Measurements from ENCODE around the gene SEC14L3. TPM values are rescaled to one million over a fixed set of nuclear protein-coding genes. Genes with fewer than 3 reads are reported as not detected.

The SEC14L3 gene
- not detected for polyA plus RNA-seq (ENCODE audit: insufficient read length in 12 of 12)
- long read RNA-seq, donor 1: 0 reads
- long read RNA-seq, donor 2: 0 reads
- long read RNA-seq, donor 3: 0 reads
- long read RNA-seq, donor 4: 0 reads
- long read RNA-seq, donor 5: 0 reads
- long read RNA-seq, donor 6: 0 reads
- long read RNA-seq, donor 7: 0 reads
- long read RNA-seq, donor 8: 0 reads
- long read RNA-seq, donor 9: 0 reads
- long read RNA-seq, donor 10: 0 reads
- long read RNA-seq, donor 11: 0 reads

DNA sequence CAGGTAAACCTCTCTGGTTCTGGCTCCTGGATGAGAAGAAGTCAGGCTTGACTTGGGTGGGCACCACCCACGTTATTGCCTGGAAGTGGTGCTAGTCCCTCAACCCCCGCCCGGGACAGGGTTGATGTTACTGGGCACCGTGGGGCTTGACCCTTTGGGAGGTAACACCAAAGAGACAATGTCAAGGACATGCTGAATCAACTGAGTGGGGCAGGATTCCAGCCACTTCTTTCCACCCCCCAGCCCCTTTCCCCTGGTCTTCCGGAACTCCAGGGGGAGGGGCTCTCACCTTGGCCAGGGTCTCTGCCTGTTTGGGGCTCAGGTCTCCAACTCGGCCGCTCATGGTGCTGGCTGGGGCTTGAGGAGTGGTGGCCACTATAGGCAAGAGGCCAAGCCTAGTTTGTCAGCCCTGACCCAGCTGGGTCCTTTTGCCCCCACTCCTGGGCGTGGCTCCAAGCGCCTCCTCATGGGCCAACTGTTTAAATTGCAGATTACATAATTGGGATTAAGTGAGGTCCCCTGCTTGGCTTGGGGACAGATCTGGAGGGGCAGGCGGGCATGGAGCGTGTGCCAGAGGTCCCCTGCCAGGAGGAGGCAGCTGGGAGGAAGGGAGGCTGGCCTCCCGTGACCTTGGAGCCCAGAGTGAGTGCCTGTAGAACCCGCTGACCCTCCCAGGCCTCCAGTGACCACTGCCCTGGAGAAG lies at the start of gene SEC14L3:
SEC14L3 (minus strand) TSS at position 402 of the 703 bp plus-strand sequence; CDS start at position 343, 59 bp downstream.
- no peak for DNase-seq

DNA sequence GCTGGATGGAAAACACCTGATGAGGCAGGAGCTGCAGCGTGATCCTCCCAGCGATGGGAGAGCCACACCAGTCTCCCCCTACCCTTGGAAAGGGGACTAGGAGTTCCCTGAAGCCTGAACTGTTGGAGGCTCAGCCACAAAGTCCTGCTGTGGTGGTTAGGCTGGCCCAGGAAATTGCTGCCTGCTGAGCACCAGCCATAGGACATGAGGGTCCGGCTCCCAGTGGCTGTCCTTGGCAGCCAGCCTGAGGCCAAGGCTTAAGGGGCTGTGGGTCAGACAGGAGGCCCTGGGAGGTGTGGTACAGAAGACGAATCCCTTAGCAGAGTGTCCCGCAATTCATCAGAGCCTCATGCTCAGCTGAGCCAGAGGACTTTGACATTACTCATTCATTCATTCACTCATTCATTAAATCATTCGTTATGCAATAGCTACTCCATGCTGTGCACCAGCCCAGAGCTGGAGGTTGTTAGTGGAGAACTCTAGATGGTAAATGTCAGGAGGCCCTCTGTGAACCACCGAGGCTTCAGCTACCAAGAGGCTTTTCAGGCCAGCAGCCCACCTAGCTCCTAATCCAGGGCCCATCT lies 48.1 kb upstream of the SEC14L3 start:
- DNase-seq: no peak

DNA sequence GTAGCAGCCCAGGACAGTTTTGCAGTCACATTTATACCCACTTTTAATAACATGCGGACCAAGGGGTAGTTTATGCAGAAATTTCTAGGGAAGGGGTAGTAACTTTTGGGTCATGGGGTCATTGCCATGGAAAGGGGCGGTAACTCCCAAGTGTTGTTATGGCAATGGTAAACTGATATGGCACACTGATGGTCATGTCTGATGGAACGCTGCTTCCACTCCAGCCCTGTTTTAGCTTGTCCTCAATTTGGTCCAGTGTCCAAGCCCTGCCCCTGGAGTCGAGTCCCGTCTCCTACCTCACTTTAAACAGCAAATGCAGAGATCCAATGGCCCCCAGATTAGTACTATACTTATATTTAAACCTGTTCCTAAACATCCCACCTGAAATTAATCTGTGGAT lies 44.9 kb upstream of the SEC14L3 start:
- DNase-seq: no peak

DNA sequence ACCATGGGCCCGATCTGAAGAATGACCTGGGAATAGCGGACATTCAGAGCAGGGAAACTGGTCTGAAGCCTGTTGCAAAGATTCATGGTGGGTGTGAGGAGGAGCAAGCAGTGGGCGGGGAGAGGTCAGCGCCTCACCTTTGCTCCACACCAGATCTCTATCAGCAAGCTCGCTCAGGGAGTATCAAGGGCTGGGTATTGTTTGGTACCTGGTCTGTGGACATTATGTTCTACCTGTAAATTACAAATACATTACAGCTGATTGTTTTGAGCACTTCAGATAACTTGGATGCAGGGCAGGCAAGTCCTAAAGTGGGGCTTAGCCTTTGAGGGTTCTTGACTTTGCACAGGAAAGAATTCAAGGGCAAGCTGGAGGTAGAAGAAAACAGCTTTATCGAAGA lies 44.5 kb upstream of the SEC14L3 start:
- no peak for DNase-seq

DNA sequence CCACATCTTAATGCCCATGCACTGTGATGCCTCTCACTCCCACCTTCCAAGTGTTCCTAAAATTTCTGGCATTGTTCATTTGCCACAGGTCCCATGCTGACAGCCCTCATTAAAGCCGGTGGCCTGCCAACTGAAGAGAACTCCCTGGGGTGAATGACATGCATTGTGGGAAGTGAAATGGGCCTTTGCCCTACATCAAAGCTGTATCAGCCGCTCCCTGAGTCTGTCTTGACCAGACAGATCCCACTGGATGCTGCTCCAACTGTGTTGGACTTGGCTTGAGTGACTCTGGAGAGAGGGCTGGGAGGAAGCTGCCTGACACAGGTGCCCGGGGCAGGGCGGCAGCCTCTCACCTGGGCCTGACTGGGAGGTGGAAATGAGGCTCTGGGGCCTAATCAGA lies 42.4 kb upstream of the SEC14L3 start:
- no peak for DNase-seq

DNA sequence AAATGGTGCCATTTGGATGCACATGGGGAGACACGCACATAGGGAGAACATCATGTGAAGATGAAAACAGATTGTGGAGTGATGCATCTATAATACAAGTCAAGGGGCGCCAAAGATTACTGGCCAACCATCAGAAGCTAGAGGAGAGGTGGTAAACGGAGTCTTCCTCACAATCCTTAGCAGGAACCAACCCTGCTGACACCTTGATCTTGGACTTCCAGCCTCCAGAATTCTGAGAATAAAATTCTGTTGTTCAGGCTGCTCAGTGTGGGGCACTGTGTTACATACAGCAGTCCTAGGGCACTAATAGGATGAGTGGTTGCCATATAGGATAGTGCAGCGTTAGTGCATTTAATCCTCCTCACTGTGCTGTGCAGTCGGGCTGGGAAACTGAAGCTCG lies 41.6 kb upstream of the SEC14L3 start:
- DNase-seq: no peak

DNA sequence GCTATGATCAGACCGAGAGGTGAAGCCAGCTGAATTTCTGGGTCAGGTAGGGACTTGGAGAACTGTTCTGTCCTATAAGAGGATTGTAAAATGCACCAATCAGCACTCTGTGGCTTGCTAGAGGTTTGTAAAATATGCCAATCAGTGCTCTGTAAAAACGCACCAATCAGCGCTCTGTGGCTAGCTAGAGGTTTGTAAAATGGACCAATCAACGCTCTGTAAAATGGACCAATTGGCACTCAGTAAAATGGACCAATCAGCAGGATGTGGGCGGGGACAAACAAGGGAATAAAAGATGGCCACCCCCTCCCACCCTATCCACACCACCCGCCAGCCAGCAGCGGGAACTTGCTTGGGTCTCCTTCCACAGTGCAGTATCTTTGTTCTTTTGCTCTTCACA lies 40.1 kb upstream of the SEC14L3 start:
- no peak for DNase-seq

DNA sequence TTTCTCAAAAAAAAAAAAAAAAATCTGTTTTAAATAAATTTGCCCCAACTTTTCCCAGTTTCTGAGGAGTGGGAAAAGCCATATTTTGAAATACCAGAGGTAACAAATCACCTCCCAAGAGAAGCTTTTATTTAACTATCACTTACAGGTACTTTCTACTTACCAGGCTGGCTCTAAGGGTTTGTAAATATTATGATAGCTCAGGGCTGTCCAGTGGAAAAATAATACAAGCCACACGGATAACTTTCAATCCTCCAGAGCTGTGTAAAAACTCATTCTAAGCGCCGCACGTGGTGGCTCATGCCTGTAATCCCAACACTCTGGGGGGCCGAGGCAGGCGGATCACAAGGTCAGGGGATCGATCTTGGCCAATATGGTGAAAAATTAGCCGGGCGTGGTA lies 39.3 kb upstream of the SEC14L3 start:
- DNase-seq: no peak

DNA sequence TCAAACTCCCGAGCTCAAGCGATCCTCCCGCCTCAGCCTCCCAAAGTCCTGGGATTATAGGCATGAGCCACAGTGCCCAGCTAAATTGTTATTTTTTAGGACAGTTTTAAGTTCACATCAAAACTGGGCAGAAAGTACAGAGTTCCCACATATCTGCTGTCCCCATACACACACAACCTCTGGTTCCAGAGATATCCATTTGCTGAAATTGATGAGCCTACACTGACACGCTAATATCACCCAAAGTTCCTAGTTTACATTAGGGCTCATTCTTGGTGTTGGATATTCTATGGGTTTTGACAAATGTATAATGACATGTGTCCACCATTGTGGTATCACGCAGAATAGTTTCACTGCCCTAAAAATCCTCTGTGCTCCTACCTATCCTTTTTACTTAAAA lies 36.4 kb upstream of the SEC14L3 start:
- DNase-seq: no peak

DNA sequence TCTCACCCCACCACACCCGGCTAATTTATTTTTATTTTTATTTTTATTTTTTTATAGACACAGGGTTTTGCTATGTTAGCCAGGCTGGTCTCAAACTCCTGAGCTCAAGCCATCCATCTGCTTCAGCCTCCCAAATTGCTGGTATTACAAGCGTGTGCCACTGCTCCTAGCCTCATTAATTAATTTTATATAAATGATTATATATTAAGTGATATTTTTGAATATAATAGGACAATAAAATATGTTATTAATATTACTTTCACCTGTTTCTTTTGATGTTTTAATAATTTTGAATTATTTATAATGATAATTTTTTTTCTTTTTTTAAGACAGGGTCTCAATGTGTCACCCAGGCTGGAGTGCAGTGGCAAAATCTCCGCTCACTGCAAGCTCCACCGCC lies 35.9 kb upstream of the SEC14L3 start:
- no peak for DNase-seq

DNA sequence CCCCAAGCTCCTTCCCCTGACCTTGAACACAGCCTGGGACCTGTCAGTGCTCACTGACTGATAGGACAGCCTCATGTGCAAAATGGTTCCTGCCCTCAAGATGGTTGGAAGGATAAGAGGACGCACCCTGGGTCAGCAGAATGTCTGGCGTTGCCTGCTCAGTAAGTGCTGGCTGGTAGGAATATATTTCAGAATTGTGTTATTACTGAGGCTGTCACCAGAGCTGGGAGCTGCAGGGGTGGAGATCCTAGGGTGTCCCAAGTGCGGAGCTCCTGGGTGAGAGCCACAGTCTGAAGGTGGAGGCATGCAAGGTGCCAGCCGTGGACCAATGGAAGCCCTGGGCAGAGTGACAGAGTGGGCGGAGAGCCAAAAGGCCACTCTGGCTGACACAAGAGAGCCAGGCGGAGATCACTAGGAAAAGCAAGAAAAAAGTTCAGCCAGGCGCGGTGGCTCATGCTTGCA lies 34.7 kb upstream of the SEC14L3 start:
- no peak for DNase-seq

DNA sequence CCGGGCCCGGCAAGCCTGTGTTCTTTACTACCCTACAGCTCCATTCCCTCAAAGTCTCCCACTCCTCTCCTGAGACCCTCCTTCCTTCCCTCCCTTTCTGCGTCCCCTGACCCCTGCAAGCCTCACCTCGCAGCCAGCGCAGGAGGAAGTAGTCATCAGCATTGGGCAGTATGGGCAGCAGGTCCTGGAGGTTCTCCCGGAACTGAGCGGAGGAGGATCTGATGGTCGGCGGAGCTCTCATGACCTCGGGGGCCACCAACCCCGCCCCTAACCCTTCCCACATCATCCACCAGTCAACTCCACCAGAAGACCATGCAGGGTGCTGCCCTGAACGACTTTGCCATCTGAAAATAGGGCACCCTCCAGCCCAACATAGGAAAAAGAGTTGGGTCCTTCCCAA lies 31.7 kb upstream of the SEC14L3 start:
- no peak for DNase-seq

DNA sequence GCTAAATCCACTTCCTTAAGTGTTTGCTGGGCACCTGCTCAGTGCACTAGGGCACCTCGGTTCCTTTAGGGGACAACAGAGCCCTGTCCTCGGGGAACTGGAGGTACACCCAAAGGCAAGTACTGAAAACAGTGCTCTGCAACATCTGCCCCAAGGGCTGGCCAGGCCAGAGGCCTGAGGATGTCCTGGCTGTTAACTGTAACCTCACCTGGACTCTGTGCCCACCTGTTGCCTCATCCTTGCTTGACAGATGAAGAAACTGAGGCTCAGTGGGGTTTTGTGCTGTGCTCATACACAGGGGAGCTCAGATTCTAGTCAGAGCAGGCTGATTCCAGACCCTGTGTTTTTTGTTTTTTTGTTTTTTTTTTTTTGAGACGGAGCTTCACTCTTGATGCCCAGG lies 31.1 kb upstream of the SEC14L3 start:
- DNase-seq: no peak

DNA sequence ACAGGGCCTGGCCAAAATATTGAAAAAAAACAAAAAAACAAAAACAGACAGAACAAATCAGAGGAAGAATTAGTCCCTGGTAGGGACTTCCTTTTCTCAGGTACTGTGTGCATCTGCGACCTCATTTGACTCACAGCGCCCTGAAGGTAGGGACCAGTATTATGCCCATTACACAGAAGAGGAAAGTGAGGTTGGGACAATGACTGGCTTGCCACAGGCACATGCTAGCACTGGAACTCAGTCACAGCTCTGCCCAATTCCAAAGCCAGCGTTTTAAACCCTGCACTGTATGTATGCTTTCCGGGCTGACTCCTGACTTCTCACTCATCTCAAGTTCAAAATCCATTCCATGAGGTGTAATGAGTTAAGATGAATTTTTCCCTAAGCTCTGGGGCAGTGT lies 30.3 kb upstream of the SEC14L3 start:
- no peak for DNase-seq

DNA sequence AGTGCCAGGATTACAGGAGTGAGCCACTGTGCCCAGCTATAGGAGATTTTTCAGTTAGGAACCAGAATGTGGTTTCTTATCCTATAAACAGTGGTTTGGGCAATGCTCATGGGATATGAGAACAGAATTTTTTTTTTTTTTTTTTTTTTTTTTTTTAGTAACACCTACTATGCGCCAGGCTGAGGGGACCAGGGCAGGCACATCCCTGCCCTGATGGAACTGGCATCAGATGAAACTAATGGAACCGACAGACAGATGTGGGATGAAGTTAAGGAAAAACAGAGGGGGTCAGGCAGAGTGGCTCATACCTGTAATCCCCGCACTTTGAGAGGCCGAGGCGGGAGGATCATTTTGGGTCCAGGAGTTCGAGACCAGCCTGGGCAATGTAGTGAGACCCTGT lies 28.8 kb upstream of the SEC14L3 start:
- no peak for DNase-seq

DNA sequence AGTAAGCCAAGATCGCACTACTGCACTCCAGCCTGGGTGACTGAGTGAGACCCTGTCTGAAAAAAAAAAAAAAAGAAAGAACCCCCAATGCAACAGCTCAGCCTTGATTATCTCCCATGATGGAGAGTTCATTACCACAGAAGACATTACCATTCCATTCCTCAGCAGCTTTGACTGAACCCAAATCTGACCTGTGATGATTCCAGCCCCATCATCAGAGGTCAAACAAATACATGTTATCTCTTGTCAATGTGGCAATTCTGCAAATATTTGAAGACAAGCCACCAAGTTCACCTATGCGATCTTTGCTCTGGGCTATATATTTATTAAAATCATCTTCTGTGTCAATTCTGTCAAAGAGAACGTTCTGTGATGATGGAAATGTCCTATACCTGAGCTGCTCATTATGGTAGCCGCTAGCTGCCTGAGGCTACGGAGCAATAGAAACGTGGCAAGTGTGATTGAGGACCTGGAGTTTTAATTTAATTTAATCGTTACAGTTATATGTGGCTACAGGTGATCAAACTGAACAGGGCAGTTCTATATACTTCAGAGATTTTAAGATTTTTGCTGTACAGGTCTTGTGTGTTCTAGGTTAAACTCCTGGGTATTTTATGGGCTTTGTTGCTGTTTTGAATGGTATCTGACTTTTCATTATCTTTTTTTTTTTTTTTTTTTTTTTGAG lies 25.8 kb upstream of the SEC14L3 start:
- no peak for DNase-seq

DNA sequence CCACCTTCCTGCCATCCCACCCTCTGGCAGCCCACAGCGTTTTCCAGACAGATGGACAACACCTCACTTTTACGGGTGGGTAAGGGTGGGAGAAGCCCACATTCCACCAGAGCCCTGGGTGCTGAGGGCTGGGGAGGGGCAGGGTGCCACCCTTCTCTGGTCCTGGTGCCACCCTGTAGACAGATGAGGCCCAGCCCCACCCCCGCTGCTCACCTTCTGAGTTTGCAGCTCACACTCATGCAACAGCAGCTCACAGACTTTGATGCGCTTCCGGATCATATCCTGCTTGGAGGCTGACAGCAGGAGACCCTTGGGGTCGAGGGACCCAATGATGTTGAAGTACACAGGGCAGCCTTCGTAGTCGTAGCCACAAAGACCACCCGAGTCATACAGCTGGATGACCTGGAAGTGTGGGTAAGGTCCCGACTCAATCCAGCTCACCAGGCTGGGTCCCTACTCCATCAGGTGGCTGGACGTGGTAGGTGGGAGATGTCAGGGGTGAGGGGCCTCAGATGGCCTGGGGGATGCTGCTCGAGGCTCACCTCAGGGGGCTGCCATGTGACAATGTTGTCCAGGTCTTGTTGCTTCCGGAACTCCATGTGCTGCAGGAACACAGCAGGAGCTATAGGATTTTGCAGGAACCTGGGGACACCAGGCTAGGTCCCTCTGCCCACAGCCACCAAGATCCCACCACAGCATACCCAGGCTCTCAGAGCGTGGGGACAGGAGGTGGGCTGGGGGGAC lies 23.4 kb upstream of the SEC14L3 start:
- DNase-seq: no peak

DNA sequence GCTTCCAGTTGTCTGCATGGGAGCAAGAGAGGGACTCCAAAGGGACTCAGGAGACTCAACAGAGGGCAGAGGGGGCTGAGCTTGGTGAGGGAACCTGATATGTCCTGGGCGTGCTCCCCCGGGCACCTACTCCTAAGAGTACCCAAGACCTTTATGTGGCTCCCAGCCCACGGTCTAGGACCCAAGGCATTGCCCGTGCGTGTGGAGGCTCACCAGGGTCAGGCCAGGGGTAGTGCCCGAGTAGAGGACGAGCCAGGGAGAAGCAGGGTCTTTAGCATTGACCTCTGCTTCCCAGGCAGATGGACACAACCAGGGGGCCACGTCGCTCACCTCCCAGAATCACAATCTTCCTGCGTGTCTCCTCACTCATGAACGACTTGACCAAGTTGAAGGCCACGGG lies 20.3 kb upstream of the SEC14L3 start:
- no peak for DNase-seq

DNA sequence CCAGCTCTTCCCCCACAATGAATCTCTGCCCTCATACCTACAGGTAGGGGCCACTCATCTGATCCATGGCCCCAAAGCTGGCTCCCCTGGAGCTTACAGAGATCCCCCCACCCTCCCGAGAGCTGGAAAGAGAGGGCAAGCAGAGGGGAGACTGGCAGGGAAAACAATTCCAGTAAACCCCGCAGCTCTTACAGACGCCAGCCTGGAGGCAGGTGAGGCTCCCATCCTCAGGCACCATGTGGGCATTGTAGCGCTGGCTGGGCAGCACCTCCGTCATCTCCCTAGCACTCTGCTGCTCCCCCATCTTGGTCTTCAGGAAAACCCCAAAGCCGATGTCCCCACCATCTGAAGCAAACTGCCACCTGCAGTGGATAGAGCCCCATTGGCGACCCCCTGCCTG lies 19.6 kb upstream of the SEC14L3 start:
- DNase-seq: no peak

DNA sequence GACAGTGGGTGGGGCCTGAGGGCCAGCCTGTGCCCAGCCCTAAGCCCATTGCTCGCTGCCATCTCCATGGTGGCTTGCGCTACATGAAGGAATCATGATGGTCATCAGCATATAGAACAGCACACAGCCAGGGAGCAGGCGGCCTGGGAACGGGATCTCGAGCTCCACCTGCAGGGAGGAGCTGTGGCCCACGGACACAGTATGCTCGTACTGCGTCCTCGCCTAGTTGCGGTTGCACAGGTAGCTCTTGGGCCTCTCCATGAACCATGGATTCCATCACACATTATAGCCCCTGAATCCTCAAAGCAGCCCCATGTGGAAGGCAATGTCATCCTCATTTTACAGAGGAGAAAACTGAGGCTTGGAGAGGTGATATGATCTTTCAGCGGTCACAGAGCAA lies 18.6 kb upstream of the SEC14L3 start:
- DNase-seq: no peak

DNA sequence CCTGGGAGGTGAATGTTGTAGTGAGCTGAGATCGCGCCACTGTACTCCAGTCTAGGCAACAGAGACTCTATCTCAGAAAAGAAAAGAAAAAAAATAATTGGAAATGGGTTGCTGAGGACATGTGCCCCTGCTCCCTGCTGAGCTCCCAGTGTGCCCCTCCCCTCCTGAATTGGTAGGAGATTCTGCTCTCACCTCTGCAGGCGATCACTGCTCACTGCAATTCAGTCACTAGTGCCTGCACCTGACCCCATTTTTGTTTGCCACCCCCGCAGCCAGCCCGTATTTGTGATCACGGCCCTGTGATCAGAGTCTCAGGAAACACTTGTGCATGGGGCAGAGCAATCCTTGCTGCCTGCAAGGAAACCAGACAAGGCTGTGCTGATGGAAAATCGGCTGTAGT lies 16.3 kb upstream of the SEC14L3 start:
- no peak for DNase-seq

DNA sequence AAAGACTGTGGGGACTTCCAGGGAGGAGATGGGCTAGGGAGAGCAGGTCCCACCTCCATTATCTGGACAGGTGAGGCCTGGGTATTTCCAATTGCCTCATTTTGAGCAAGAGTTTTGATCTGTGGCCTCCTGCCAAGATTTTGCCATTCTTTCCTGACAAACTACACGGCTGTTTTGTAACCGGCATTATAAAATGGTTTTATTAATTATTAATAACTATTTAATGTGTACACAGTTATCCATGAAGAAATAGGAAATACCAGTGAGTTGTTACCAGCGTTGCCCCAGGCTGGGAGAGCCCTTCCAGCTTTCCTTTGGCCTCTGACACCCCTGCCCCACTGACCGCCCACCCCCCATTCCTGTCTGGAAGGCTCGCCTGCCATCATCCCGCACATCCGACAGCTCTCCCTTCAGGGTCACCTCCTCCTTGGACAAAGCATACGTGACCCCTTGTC lies 14.9 kb upstream of the SEC14L3 start:
- DNase-seq: no peak
